ENCODE measurements around the gene DUS2. TPM values are rescaled to one million over a fixed set of nuclear protein-coding genes. Genes with fewer than 3 reads are reported as not detected.

Gene DUS2
- total and polyA plus RNA-seq, 9 of the 15 experiments (the other 6 are each of a cell fraction or from before 2014, with no cell fraction given) = 5.8 to 22.5 (median 20.6) TPM

DNA sequence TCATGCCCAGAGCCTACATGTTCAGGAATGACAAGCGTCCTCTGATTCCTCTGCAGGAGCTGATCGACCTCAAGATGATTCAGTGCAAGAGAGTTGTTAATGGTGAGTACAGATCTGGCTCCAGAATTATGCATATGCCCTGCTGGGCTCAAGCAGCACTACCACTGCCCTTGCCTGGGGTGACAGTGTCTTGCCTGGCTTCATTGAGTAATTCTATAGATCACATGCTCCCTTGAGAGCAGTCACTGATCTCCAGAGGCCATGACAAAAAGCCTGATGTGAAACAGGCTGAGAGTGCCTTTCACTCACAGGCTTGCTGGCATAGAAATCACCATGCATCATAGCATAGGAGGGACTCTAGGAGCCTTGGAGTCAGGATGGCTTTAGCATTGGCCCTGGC is 26.4 kb downstream of the DUS2 start:
- BruUV-seq (replicated peaks) = no TSS peak
- no peak for ATAC-seq
- Histone ChIP-seq H3K79me2 (ENCODE audit: control insufficient read depth, insufficient read depth, low read length) (no peaks in the 10 kb centered on the region), H3K9me1 (ENCODE audit: control insufficient read depth, insufficient read depth, low read length) (no peaks in the 10 kb centered on the region), H3K4me2 (ENCODE audit: insufficient read depth, low read length) (no peak overlapping the region), H4K20me1 (replicated peaks; ENCODE audit: control insufficient read depth, insufficient read depth, low read length) (no peaks in the 10 kb centered on the region), H3K9ac (ENCODE audit: insufficient read depth in 1 of 2, low read depth in 2 of 2, low read length in 2 of 2) (no peak overlapping the region), H3K27ac (ENCODE audit: extremely low read depth, low read depth, low read length) (no peak overlapping the region), H3K4me3 (no peak overlapping the region), H3K9me3 (replicated peaks; ENCODE audit: control insufficient read depth, insufficient read depth, low read depth, low read length) (no peaks in the 10 kb centered on the region), H2AFZ (ENCODE audit: low read depth, low read length) (no peak overlapping the region), H3K27me3 (ENCODE audit: control insufficient read depth in 2 of 2, insufficient read depth in 2 of 2, low read length in 2 of 2) (no peaks in the 10 kb centered on the region), H3K4me1 (replicated peaks in 1 of 2; ENCODE audit: control insufficient read depth in 2 of 2, insufficient read depth in 2 of 2, low read length in 2 of 2) (no peaks in the 10 kb centered on the region), H3K36me3 (ENCODE audit: control insufficient read depth, insufficient read depth, low read length) (peaks cover 48% of the 10 kb centered on the region; the same call in 2 of the 3 replicates)
- no peak for FAIRE-seq
- DNase-seq (ENCODE audit: extremely low read depth in 1 of 4, low spot score in 3 of 4) = peak in 1 of 4 experiments; percentile 3
- TF ChIP-seq ZNF740 (CRISPR knock-in tag; IDR thresholded peaks at IDR 0.05) (no peak), ZNF740 (tag; IDR thresholded peaks at IDR 0.05) (no peak), DDX20 (tag; IDR thresholded peaks at IDR 0.05; ENCODE audit: low read depth) (no peak), MCM2 (IDR thresholded peaks at IDR 0.05; ENCODE audit: low read depth) (no peak), TARDBP (IDR thresholded peaks at IDR 0.05) (no peak), PHF20 (IDR thresholded peaks at IDR 0.05; ENCODE audit: partially characterized antibody) (no peak), HMGN3 (IDR thresholded peaks at IDR 0.05; ENCODE audit: borderline replicate concordance, extremely low read depth, insufficient read length, low read depth, low read length) (no peak), E2F1 (CRISPR knock-in tag; IDR thresholded peaks at IDR 0.05) (no peak), MTF1 (CRISPR knock-in tag; IDR thresholded peaks at IDR 0.05; ENCODE audit: borderline replicate concordance) (no peak), PTBP1 (IDR thresholded peaks at IDR 0.05; ENCODE audit: low read depth, low read length) (no peak), SMARCC2 (IDR thresholded peaks at IDR 0.05; ENCODE audit: low read depth) (no peak), U2AF1 (optimal IDR thresholded peaks at IDR 0.05; ENCODE audit: low read depth, low read length) (no peak), JUN (IDR thresholded peaks at IDR 0.05; ENCODE audit: borderline replicate concordance, low read depth, low read length) (no peak), JUN (CRISPR knock-in tag; IDR thresholded peaks at IDR 0.05; ENCODE audit: borderline replicate concordance) (no peak), SMARCE1 (IDR thresholded peaks at IDR 0.05) (no peak), IRF1 (CRISPR knock-in tag; IDR thresholded peaks at IDR 0.05; ENCODE audit: borderline replicate concordance) (no peak), EZH2 (IDR thresholded peaks at IDR 0.05; ENCODE audit: borderline replicate concordance, low read depth, low read length) (no peak), ZNF57 (CRISPR knock-in tag; IDR thresholded peaks at IDR 0.05) (no peak), NFATC3 (IDR thresholded peaks at IDR 0.05) (no peak), RAD21 (CRISPR knock-in tag; conservative IDR thresholded peaks at IDR 0.05 in 1 of 2, IDR thresholded peaks at IDR 0.05 in 1 of 2) (no peak), CBX1 (IDR thresholded peaks at IDR 0.05; ENCODE audit: low read depth) (no peak)
- 98% methylated on average over 2 of the region's 2 CpGs for WGBS (ENCODE audit: insufficient coverage, low coverage, missing lambda C conversion rate)
- CTCF ChIA-PET (ENCODE audit: low intra/inter-chr PET ratio) = no interaction called here
- POLR2A ChIA-PET = no interaction called here
- in situ Hi-C loops (cut with MboI) (loop anchor here (10.0 kb wide), 2 partner anchors 235 to 375 kb away; no protein-coding TSS in a partner anchor), intact Hi-C loops (cut with micrococcal nuclease) (loop anchor here (10.0 kb wide), 1 partner anchor 165 kb away; the partner anchor contains the start of gene NRN1L)
